Loucy (cell line): ENCODE results near the gene GBF1.

Experiments used
- H2AFZ ChIP-seq: fragments of 200-600 bp; sonication (generic); 2 replicates; pipeline ENCODE4 v1.6.0; 2016; ENCODE audit warnings: antibody characterized with exemption, mild to moderate bottlenecking, low read length, moderate library complexity
- H3F3A ChIP-seq: fragments of 200-600 bp; 2 replicates; pipeline ENCODE4 v1.6.0; 2016; ENCODE audit warnings: antibody characterized with exemption, low read depth, mild to moderate bottlenecking
- H3K27me3 ChIP-seq: fragments of 200-600 bp; sonication (generic); 2 replicates; pipeline ENCODE4 v1.6.1; 2014; ENCODE audit warnings: low read length, mild to moderate bottlenecking; ENCODE audit not compliant: insufficient read depth, poor library complexity, severe bottlenecking
- H3K36me3 ChIP-seq: fragments of 200-600 bp; sonication (generic); 2 replicates; pipeline ENCODE4 v1.6.1; 2016; ENCODE audit warnings: low read length; ENCODE audit not compliant: insufficient read depth
- H3K4me1 ChIP-seq: fragments of 200-600 bp; sonication (generic); 2 replicates; pipeline ENCODE4 v1.5.1; 2014; ENCODE audit warnings: low read length, mild to moderate bottlenecking; ENCODE audit not compliant: insufficient read depth, poor library complexity, severe bottlenecking
- H3K4me2 ChIP-seq: fragments of 200-600 bp; sonication (generic); 2 replicates; pipeline ENCODE4 v1.6.0; 2014; ENCODE audit warnings: antibody characterized with exemption, low read length, low read depth, mild to moderate bottlenecking; ENCODE audit not compliant: poor library complexity, severe bottlenecking
- H3K4me3 ChIP-seq: fragments of 200-600 bp; sonication (generic); 2 replicates; pipeline ENCODE4 v1.5.1; 2014; ENCODE audit warnings: low read length, mild to moderate bottlenecking, mixed read lengths; ENCODE audit not compliant: poor library complexity, severe bottlenecking
- H3K79me2 ChIP-seq: fragments of 200-600 bp; sonication (generic); 2 replicates; pipeline ENCODE4 v1.6.1; 2014; ENCODE audit warnings: low read length; ENCODE audit not compliant: insufficient read depth
- H3K9ac ChIP-seq: fragments of 200-600 bp; sonication (generic); 2 replicates; pipeline ENCODE4 v1.6.0; 2014; ENCODE audit warnings: mild to moderate bottlenecking, low read depth, low read length, moderate library complexity; ENCODE audit not compliant: poor library complexity, severe bottlenecking
- H3K9me2 ChIP-seq: fragments of 200-600 bp; sonication (generic); replicated peaks from 2 replicates; pipeline ENCODE4 v1.6.1; 2016; ENCODE audit warnings: low read depth, low read length, mixed read lengths
- H3K9me3 ChIP-seq: fragments of 200-600 bp; sonication (generic); 2 replicates; pipeline ENCODE4 v1.6.1; 2014; ENCODE audit warnings: mild to moderate bottlenecking, antibody characterized with exemption, low read length, low read depth; ENCODE audit not compliant: insufficient read depth
- H4K20me1 ChIP-seq: fragments of 200-600 bp; sonication (generic); 2 replicates; pipeline ENCODE4 v1.6.0; 2014; ENCODE audit warnings: antibody characterized with exemption, low read length, mild to moderate bottlenecking; ENCODE audit not compliant: insufficient read depth, poor library complexity, severe bottlenecking
- EZH2phosphoT487 ChIP-seq: fragments of 200-600 bp; IDR thresholded peaks from 2 replicates; pipeline ENCODE4 v1.6.1; 2018; ENCODE audit warnings: antibody characterized with exemption, mild to moderate bottlenecking, moderate library complexity, borderline replicate concordance
- TF ChIP-seq, protein P1 (sequence below): fragments of 200-600 bp; sonication (generic); conservative IDR thresholded peaks from 2 replicates; pipeline ENCODE4 v1.5.1; 2014; ENCODE audit warnings: mild to moderate bottlenecking, antibody characterized with exemption, low read length

The GBF1 gene

DNA sequence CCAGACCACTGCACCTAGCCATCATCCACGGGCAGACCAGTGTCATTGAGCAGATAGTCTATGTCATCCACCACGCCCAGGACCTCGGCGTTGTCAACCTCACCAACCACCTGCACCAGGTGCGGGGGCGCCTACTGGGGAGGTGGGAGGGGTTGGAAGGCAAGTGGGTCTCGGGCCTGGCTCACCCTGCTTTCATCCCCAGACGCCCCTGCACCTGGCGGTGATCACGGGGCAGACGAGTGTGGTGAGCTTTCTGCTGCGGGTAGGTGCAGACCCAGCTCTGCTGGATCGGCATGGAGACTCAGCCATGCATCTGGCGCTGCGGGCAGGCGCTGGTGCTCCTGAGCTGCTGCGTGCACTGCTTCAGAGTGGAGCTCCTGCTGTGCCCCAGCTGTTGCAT lies 154.7 kb downstream of the GBF1 start:
- H3K4me2 ChIP-seq: peak overlapping the region; percentile 74
- H3K27me3 ChIP-seq: no peaks in the 10 kb centered on the region
- H3K4me1 ChIP-seq: peaks cover 19% of the 10 kb centered on the region
- peak overlapping the region; percentile 58 for H3K9ac ChIP-seq
- H3K4me3 ChIP-seq: peak overlapping the region; percentile 76
- no peaks in the 10 kb centered on the region for H3K9me3 ChIP-seq
- H3K9me2 ChIP-seq: no peaks in the 10 kb centered on the region
- peaks cover 13% of the 10 kb centered on the region; the same call in 1 of the 2 replicates for H3K79me2 ChIP-seq
- no peaks in the 10 kb centered on the region for H4K20me1 ChIP-seq
- no peaks in the 10 kb centered on the region for H3F3A ChIP-seq
- TF ChIP-seq, protein P1, sequence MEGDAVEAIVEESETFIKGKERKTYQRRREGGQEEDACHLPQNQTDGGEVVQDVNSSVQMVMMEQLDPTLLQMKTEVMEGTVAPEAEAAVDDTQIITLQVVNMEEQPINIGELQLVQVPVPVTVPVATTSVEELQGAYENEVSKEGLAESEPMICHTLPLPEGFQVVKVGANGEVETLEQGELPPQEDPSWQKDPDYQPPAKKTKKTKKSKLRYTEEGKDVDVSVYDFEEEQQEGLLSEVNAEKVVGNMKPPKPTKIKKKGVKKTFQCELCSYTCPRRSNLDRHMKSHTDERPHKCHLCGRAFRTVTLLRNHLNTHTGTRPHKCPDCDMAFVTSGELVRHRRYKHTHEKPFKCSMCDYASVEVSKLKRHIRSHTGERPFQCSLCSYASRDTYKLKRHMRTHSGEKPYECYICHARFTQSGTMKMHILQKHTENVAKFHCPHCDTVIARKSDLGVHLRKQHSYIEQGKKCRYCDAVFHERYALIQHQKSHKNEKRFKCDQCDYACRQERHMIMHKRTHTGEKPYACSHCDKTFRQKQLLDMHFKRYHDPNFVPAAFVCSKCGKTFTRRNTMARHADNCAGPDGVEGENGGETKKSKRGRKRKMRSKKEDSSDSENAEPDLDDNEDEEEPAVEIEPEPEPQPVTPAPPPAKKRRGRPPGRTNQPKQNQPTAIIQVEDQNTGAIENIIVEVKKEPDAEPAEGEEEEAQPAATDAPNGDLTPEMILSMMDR: no peak
- no peak for TF ChIP-seq EZH2phosphoT487
- peaks cover 7% of the 10 kb centered on the region; the same call in 1 of the 2 replicates for H3K36me3 ChIP-seq
- H2AFZ ChIP-seq: peak overlapping the region; percentile 83; the same call in 1 of the 2 replicates

DNA sequence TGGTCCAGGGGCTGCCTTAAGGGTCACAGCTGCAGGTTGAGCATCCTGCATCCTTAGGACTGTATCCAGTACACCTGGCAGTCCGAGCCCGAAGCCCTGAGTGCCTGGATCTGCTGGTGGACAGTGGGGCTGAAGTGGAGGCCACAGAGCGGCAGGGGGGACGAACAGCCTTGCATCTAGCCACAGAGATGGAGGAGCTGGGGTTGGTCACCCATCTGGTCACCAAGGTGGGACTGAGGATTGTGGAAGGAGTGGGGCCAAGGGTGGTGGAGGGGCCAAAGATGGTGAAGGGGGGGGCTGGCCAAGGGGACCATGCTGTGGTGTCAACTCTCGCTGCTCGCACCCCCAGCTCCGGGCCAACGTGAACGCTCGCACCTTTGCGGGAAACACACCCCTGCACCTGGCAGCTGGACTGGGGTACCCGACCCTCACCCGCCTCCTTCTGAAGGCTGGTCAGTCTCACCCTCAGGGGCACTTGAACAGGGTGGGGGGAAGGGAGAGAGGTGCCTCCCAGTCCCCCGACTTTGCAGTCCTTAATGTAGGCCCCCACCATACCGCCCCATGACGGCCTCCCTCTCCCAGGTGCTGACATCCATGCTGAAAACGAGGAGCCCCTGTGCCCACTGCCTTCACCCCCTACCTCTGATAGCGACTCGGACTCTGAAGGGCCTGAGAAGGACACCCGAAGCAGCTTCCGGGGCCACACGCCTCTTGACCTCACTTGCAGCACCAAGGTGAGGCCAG lies 155.4 kb downstream of the GBF1 start:
- Histone ChIP-seq H3K4me3 (no peak overlapping the region), H3F3A (no peaks in the 10 kb centered on the region), H3K36me3 (peaks cover 7% of the 10 kb centered on the region; the same call in 1 of the 2 replicates), H3K9ac (no peak overlapping the region), H3K4me1 (peaks cover 19% of the 10 kb centered on the region), H4K20me1 (no peaks in the 10 kb centered on the region), H3K79me2 (peaks cover 13% of the 10 kb centered on the region; the same call in 1 of the 2 replicates), H3K4me2 (no peak overlapping the region), H2AFZ (no peak overlapping the region), H3K27me3 (no peaks in the 10 kb centered on the region), H3K9me2 (no peaks in the 10 kb centered on the region), H3K9me3 (no peaks in the 10 kb centered on the region)
- TF ChIP-seq EZH2phosphoT487: no peak
- TF ChIP-seq, protein P1: no peak

DNA sequence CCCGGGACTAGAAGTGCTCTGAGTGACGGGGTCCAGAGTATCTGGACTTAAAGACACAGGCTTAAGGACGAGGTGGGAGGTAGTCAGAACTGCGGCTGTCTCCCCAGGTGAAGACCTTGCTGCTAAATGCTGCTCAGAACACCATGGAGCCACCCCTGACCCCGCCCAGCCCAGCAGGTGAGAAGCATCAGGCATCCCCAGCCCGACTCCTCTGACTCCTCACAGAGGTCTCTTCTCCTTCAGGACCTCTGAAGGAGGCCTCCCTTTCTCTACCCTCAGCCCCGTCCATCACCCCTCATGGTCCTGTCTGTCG lies 156.0 kb downstream of the GBF1 start:
- H3K36me3 ChIP-seq: peaks cover 7% of the 10 kb centered on the region; the same call in 1 of the 2 replicates
- TF ChIP-seq, protein P1: no peak
- TF ChIP-seq EZH2phosphoT487: no peak
- H3K9ac ChIP-seq: no peak overlapping the region
- H3K9me3 ChIP-seq: no peaks in the 10 kb centered on the region
- H3K4me1 ChIP-seq: peaks cover 14% of the 10 kb centered on the region
- peaks cover 8% of the 10 kb centered on the region; the same call in 1 of the 2 replicates for H3K79me2 ChIP-seq
- no peak overlapping the region for H2AFZ ChIP-seq
- no peaks in the 10 kb centered on the region for H3K27me3 ChIP-seq
- no peaks in the 10 kb centered on the region for H4K20me1 ChIP-seq
- no peak overlapping the region for H3K4me3 ChIP-seq
- no peak overlapping the region for H3K4me2 ChIP-seq
- H3F3A ChIP-seq: no peaks in the 10 kb centered on the region
- no peaks in the 10 kb centered on the region for H3K9me2 ChIP-seq
